NCI-H748 (cell line): Measurements from ENCODE around the gene EPHB2.

Experiments
- DNase-seq: peaks from one replicate; lab custom pipeline; 2025; ENCODE audit not compliant: unreplicated experiment; lab: John Stamatoyannopoulos, UW

The EPHB2 gene

DNA sequence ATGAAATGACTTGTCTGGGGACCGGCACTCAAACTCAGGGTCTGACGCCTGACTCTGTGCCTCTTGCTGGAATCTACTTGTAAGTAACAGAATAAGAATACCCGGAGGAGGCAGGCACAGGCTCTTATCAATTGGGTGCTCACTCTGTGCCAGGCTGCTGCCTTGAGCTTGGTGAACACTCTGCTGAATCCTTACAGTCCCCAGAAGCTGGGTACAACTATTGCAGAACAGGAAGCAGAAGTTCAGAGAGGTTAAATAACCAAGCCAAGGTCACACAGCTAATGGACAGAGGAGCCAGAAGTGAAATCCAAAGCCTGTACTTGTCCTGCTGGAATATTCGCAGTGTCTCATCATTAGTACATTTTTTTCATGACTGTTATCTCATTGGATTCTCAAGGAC, 86.0 kb downstream of the EPHB2 start:
- DNase-seq, result no peak

DNA sequence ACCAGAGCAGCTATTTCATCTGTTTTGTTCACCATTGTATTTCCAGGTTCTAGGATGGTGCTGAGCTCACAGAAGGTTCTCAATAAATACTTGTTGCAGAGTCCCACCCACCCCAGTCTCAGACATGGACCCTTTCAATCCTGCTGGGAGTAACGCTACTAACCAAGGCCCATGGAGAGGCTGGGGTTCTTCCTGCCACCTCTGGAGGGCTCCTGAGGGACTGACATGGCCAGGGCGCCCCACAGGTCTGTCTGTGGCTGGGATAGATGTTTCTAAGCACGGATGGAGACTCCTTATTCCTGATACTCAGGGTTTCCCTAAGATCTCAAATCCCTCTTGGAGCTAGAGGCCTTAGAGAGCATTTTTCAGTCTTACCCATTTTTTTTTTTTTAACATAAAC, 87.4 kb downstream of the EPHB2 start:
- DNase-seq, result no peak

DNA sequence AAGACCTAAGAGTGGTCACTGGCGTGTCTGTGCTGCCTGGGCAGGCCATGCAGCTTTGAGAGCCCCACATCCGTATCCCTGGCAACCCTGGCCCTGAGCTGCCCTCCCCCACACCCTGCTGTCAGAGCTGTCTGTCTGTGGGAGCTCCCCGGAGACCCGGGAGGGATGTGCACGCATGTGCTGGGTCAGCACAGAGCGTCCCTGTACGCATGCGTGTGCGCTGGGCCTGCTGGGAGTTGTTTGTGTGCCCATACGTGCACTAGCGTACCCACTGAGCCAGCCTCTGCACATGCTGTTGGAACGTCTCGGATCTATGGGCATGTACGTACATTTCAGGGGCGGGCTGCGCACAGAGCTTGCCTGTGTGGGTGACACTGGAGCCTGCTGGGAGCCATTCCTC, 89.3 kb downstream of the EPHB2 start:
- DNase-seq, result no peak

DNA sequence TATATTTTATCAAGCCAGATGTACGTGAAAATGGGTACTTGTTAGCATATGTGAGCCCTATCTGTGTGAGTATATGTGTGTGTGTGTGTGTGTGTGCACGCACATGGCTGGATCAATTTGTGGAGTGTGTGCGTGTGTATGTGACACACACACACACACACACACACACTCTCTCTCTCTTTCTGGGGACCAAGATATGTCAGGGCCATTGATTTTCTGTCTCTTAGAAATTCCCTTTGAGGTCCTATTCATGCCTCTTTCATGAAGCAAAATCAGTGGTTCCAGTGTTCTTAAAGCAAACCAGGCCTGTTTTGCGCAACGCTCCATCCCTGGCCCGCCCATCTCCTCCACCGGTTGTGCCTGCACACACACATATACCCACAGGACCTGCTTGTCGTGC, 90.0 kb downstream of the EPHB2 start:
- no peak for DNase-seq

DNA sequence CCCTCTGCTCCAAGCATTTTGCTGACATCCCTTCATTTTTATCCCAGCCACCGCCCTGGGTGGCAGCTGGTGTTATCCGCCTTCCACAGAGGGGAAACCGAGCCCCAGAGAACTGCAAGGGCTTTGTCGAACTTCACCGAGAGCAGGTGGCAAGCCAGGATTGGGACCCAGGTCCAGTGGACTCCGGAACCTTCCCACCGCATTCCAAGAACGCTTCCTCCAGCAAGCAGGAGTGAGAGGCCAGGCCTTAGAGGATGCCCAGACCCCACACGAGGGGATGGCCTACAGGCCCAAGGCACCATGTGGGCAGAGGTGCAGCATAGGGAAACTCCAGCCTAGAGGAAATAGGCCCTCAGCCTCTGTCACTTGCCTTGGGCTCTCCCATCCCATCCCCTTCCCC, 90.7 kb downstream of the EPHB2 start:
- DNase-seq, result no peak

DNA sequence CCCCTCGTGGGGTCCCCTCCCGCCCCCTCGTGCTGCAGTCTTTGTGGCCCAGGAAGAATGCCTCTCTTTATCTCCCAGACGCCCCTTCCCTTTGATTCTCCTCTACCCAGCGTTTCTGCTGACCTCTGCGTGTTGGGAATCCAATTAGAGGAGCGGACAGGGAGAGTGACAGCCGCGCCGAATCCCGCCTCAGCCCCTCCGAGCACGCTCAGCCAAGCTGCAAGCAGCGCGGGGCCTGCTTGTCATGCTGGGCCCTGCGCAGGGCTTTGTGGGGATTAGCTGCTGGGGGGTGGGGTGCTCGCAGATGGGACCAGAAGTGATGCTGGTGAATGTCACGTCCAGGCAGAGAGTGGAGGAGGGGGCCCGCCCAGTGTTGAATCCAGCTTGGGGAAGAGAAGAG, 91.1 kb downstream of the EPHB2 start:
- no peak for DNase-seq

GRCh38 chr1:22803833-22804232, 93.2 kb downstream of the EPHB2 start:
- DNase-seq, result no peak

- DNase-seq, result no peak
Observed at GRCh38 chr1:22804406-22804805, 93.8 kb downstream of the EPHB2 start.

- DNase-seq, result no peak
Observed at GRCh38 chr1:22804969-22805671, 94.5 kb downstream of the EPHB2 start.

DNA sequence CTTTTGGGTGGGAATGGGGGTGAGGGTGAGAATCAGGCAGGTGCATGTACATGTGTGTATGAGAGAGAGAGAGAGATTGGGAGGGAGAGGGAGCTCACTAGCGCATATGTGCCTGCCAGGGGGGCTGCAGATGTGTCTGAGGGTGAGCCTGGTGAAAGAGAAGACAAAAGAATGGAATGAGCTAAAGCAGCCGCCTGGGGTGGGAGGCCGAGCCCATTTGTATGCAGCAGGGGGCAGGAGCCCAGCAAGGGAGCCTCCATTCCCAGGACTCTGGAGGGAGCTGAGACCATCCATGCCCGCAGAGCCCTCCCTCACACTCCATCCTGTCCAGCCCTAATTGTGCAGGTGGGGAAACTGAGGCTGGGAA, 95.0 kb downstream of the EPHB2 start:
- DNase-seq, result no peak

DNA sequence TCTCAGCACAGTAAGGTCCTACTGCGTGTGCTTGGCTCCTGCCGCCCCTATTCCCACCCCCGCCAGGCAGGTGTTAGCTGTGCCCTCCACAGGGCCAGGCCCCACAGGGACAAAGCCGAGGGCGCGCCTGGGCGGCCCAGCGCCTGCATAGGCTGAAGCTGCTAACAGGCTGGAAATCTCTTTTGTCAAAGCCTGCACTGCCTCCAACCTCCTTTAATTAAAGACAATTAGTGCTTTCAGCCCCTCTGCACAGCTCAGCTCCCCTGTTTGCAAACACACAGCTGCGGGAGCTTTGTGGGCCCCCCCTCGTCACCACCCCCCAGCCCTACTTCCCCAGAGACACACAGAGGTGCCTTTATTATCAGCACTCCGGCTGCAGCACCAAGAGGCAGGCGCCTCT, 95.9 kb downstream of the EPHB2 start:
- peak; percentile 81 for DNase-seq

GRCh38 chr1:22807340-22807739, 96.7 kb downstream of the EPHB2 start:
- DNase-seq, result no peak

DNA sequence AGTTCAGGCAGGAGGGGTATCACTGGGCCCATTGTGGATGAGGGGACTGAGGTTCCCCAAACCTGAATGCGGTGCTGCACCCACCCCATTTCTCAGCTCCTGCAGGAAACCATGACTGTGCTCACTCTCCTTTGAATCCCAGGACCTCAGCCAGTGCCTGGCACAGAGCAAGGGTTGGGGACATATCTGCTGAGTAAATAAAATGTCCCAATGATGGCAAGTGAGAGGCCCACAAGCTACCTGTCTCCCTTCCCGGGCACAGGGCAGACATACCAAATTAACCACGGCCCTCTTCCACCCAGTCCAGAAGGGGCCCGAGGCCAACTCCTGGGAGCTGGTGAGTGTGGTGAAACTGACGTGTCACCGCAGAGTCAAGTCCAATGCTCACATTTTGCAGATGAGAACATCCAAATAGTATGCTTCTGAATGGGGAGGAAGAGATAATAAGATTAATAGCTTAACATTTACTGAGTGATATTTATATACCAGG, 97.6 kb downstream of the EPHB2 start:
- no peak for DNase-seq

- DNase-seq, result no peak
Observed at GRCh38 chr1:22808676-22809483, 98.2 kb downstream of the EPHB2 start.

DNA sequence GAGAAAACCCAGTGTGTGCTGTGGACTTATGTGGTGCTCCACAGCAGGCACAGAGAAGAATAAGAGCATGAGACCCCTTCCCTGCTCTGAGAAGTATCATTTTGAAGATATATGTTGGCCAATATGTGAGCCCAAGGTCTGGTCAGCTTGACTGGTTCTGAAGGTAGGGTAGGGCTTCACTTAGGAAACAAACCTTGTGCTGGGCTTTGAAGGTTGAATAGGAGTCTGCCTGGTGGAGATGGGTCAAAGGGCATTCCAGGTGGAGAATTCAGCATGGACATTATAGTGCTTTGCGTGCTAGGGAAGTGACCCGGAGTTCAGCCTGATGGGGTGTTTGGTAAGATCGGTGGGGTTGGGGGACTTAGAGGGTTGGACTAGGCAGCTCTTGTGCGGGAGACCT, 99.1 kb downstream of the EPHB2 start:
- no peak for DNase-seq

DNA sequence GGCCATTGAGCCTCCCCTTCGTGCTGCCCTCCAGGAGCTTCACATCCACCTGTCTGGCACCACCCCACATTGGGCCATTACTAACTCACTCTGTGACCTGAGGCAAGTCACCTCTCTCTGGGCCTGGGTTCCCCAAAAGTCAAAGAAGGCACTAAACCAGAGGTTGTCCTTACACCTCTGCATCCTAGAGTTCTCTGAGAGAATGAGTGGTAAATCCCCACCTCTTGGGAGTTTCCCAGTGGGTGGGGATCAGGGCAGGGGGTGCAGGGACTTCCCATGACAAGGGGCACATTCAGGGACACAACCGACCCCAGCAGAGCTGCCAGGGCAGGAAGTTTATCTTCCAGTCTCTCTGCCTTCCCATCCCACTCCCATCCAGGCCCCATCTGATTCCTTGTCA, 99.7 kb downstream of the EPHB2 start:
- no peak for DNase-seq

- no peak for DNase-seq
Observed at GRCh38 chr1:22812092-22812880, 101.6 kb downstream of the EPHB2 start.

DNA sequence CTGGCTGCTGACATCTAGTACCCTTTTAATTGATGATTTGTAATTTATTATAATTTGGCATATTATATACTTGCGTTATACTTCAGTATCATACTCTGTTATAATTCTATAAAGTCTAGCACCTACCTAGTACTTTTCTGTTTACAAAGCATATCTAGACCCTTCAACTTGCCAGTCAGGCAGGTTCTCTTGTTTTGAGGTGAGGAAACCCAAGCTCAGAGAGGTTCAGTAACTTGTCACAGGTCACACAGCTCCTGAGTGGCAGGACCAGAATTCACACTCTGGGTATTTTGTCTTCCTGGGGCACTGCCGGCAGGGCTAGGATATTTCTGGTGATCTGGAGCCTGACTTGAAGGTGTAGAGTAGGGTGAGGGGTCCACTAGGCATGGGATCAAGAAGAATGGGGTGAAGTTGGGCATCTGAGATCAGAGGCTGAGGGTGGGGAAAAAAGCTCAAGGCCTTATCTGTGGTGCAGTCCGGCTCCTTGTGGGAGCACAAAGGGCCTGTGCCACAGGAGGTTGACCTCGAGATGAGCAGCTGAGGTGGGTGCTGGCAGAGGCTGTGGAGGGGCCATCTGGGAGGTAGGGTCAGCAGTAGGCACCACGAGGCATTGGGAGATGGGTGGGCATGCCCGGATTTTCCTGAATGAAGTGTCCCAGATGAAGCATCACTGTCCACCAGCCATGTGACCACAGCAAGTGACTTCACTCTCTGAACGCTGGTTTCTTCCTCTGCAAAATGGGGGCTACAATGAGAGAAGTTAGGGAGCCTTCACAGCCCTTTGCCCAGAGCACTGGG, 102.6 kb downstream of the EPHB2 start:
- no peak for DNase-seq

GRCh38 chr1:22814176-22815042, 103.8 kb downstream of the EPHB2 start:
- DNase-seq, result peak; percentile 42

GRCh38 chr1:22815043-22815365, 104.4 kb downstream of the EPHB2 start:
- no peak for DNase-seq
